GM18907 (cell line): ENCODE results near the gene RPS15.
A peak's percentile ranks its signal among the peaks of the same experiment; 100 is the strongest.
"Not testable (repeated sequence)": the region's sequence is repeated elsewhere in the genome, so short reads cannot be mapped to it uniquely, and the experiment has no call there.

Experiments used
- ATAC-seq: cut with Tn5 transposase; IDR thresholded peaks from one replicate; pipeline ENCODE4 v1.9.1; 2021; ENCODE audit warnings: mild to moderate bottlenecking, moderate library complexity; ENCODE audit not compliant: unreplicated experiment

Gene RPS15

GRCh38 chr19:1467490-1468273, 29.5 kb downstream of the RPS15 start:
- no peak for ATAC-seq

- ATAC-seq: no peak
These were observed 30.2 kb downstream of the RPS15 start for GRCh38 chr19:1468274-1468820.

GRCh38 chr19:1468821-1469254, 30.6 kb downstream of the RPS15 start:
- ATAC-seq: no peak

DNA sequence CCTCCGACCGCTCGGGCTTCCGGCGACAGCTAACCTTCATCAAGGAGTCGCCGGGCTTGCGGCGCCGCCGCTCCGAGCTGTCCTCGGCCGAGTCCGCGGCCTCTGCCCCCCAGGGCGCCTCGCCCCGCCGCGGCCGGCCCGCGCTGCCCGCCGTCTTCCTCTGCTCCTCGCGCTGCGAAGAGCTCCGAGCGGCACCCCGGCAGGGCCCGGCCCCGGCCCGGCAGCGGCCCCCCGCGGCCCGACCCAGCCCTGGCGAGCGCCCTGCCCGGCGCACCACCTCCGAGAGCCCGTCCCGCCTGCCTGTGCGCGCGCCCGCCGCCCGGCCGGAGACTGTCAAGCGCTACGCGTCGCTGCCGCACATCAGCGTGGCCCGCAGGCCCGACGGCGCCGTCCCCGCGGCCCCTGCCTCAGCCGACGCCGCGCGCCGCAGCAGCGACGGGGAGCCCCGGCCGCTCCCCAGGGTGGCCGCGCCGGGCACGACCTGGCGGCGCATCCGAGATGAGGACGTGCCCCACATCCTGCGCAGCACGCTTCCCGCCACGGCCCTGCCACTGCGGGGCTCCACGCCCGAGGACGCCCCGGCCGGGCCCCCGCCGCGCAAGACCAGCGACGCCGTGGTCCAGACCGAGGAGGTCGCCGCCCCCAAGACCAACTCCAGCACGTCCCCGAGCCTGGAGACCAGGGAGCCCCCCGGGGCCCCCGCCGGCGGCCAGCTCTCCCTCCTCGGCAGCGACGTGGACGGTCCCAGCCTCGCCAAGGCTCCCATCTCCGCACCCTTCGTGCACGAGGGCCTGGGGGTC, 31.3 kb downstream of the RPS15 start:
- ATAC-seq: no peak

- no peak for ATAC-seq
These were observed 31.8 kb downstream of the RPS15 start for GRCh38 chr19:1470055-1470304.

GRCh38 chr19:1470305-1471009, 32.3 kb downstream of the RPS15 start:
- ATAC-seq: no peak

DNA sequence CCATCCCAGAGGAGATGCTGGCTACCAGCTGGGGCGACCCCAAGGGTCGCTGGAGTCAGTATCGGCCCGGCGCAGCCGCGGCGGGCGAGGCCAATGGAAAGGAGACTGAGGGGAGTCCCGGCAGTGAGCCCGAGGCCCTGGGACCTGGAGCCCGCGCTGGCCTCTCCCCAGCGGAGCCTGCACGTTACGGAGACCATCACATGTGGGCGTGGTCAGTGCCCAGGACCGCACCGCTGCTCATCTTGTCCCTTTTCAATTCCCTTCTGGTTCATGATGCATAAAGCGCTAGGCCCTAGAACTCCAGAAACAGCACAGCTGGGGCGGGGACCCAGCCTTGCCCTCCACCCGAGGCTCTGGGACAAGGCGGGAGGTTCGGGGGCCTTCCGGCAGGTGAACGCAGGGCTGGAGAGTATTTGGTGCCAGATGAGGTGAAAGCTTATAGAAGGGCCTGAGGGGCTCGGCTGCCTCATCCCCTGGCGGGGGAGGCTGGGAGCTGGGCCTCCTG, 32.9 kb downstream of the RPS15 start:
- ATAC-seq: no peak

- no peak for ATAC-seq
These were observed 33.4 kb downstream of the RPS15 start for GRCh38 chr19:1471515-1472160.

DNA sequence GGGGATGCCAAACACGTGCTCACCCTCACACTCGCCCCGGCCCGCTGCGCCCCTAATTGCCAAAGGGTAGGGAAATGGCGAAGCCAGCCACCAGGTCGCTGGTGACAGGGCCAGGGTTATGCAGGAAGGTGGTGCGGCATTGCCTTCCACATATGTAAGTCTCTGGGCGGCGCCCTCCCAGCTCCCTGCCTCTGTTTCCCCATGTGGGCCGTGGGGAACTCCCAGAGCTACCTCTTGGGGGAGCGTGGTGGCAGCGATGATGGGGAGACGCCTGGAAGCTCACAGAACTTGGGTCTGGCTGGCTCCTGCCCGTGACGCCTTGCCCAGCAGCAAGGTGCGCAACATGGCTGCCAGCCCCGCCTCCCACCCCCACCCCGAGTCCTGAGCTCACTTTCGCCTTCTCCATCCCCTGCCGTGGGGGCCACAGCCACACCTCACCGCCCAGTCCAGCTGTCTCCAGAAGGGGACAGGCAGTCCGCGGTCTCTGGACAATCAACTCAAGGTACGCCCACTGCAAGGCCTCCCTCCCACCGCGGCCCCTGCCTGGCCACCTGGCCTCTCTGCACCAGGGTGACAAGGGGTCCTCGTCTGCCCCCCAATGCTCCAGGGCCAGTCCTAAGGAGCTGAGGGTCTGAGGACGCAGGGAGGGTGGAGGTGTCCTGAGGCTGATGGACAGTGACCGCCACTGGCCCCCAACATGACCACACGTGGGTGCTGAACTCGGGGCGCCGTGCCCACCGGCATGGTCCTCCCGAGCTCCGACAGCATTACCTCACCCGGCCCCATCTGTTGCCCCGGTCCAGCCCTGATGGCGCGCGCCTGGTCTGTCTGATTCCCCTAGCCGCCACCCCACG, 34.3 kb downstream of the RPS15 start:
- ATAC-seq: no peak

- no peak for ATAC-seq
These were observed 35.1 kb downstream of the RPS15 start for GRCh38 chr19:1473085-1473851.

DNA sequence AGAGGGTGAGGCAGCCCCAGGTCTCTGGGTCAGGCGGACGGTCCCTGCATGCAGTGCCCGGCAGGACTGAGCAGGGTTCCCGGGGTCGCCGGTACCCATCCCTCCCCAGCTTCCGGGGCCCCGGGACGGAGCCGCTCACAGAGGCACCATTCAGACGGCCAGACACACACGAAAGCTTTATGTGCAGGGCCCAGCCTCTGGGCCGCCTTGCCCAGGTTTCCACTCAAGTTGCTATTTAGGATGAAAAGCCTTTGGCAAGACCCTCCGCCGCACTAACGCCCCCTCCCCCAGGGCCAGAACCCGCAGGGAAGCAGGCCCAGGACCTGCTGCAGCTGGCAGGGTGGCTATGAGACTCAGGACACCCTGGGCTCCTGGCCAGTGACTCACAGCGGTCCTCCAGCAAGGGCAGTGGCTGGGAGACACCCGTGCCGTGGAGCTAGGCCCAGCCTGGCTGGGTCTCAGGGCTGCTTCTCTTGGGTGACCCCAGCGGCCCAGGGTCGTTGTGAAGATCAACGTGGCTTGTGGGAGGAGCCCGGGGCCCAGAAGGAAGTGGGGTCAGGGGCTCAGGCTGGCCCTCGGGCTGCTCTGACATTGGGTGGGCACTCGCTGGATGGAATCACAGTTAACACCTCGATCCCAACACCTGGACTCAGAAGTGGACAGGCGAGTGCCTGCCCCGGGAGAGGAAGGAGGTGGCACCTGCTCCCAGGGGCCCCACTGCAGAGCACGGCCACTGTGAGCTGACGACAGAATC, 36.0 kb downstream of the RPS15 start:
- ATAC-seq: no peak

GRCh38 chr19:1474765-1475351, 36.7 kb downstream of the RPS15 start:
- no peak for ATAC-seq

DNA sequence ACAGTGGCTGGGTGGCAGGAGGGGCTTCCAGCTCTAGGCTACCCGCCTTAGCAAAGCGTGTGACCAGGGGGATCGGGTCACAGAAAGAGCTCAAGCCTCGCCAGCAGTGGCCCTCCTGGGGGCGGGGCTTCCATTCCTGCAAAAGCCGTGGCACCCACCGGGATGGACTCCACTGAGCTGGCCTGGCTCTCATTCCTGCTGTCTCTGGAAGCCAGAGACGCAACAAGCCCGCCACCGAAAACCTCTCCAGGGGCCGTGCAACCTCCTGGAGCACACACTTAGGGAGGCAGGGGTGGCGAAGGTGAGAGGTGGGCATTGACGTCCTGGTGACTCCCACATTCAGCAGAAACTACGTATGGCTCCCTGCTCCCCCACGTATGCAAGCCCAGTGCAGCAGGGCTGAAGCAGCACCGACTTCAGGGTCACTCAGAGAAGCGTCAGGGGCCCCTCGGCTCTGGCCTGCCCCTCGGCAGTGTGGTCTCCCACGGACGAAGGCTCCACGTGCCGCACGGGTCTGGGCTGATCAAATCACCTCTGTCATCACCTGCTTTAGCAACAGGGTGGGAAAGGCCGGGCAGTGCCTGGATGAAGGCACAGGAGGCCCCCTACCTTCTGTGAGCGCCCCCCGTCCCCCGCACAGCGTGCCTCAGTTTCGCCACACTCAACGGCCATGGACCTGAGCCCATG, 37.7 kb downstream of the RPS15 start:
- ATAC-seq: no peak

- not testable (repeated sequence) for ATAC-seq
These were observed 38.9 kb downstream of the RPS15 start for GRCh38 chr19:1477056-1477455.

- ATAC-seq: peak; percentile 81
These were observed 40.9 kb downstream of the RPS15 start, which contains the start of gene C19orf25 for GRCh38 chr19:1478934-1479707. Gene C19orf25, minus strand, starts transcription at chr19:1479215. Its CDS starts 312 bp downstream, at chr19:1478903.

GRCh38 chr19:1481224-1481892, 43.2 kb downstream of the RPS15 start:
- no peak for ATAC-seq
